HG03135 (cell line): ENCODE measurements around the gene PSMD12.
"Not testable (repeated sequence)": the region's sequence is repeated elsewhere in the genome, so short reads cannot be mapped to it uniquely, and the experiment has no call there.

Source experiments
- ATAC-seq: cut with Tn5 transposase; IDR thresholded peaks from one replicate; pipeline ENCODE4 v1.9.1; 2021; ENCODE audit warnings: mild to moderate bottlenecking, moderate library complexity; ENCODE audit not compliant: unreplicated experiment

PSMD12 gene

DNA sequence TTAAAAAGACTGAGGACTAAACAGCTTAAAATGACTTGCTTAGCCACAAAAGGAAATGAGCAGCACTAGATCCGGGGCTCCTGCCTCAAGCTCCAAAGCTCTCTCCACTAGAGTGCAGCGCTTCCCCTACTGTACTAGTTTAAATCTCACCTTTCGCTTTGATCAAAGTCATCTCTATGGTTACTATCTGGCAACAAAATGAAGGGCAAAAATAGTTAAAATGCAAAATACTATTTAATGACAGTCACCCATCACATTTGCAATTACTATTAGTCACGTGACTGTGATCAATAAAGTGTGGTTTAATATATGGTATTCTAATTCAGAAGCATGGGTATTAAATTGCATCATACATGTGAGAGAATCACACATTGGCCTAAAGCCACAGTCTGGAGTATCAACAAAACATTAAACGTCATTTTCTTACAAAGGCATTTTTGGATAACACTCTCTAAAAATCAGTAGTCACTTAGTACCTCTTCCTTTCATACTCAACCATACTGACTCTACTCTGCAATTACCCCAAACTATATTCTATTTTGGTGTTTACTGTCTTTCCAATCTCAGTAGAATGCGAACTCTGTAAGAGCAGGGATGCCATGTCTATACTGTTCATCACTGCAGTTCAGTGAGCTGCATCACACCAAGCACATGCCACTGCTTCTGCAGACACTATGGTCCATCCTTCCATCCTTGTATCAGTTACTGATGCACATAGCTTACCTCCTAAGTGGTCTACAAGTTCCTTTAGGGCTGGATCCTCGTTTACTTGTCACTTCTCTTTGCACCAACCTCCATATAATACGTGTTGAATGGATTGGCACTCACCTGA is 6.2 kb downstream of the PSMD12 start:
- ATAC-seq: no peak

DNA sequence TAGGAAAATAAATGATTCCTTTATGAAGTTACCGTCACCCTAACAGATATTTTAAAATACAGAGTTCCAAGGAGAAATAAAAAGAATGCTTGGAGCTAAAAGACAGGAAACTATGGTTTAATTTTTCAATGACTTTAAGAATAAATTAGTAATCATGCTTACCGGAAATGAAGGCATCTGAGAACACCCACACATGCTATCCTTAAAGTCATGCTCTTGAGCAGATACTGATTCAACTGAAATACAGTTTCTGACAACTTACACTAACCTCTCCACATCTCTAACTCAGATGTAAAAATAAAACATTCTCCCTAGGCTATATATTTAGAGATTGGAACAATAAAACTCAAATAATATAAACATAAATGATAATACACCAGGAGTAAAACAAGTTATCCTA is 7.8 kb downstream of the PSMD12 start:
- ATAC-seq: no peak

DNA sequence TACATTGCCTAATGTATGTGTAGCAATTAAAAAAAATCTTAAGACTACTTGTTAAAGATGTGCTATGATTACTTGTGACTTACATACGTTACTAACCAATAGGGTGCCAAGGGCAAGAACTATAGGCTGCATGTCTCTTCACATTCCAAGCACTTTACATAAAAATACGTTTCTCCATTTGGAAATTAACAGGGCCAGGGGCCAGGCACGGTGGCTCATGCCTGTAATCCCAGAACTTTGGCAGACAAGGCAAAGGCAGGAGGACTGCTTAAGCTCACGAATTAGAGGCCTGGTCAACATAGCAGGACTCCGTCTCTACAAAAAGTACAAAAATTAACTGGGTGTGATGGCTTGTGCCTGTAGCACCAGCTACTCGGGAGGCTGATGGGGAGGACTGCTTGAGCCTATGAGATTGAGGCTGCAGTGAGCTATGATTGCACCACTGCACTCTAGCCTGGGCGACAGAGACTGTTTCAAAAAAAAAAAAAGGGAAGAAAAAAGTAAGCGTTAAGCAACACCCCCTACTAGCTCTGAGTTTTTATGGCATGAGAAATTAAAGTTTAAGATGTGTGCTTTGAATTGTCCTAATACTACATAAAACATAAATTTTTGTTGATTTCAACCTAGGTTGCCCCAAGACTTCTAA is 12.3 kb downstream of the PSMD12 start:
- ATAC-seq: no peak

DNA sequence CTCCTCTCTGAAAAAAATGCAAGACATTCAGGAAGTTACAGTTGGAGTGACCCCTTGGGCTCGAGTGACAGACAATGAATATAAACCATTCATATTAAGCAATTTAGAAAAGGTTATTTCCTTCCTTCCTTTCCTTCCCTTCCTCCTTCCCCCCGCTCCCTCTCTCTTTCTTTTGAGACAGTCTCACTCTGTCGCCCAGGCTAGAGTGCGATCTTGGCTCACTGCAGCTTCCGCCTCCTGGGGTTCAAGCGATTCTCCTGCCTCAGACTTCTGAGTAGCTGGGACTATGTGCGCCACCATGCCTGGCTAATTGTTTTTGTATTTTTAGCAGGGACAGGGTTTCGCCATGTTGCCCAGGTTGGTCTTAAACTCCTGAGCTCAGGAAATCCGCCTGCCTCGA is 13.2 kb downstream of the PSMD12 start:
- ATAC-seq: no peak

DNA sequence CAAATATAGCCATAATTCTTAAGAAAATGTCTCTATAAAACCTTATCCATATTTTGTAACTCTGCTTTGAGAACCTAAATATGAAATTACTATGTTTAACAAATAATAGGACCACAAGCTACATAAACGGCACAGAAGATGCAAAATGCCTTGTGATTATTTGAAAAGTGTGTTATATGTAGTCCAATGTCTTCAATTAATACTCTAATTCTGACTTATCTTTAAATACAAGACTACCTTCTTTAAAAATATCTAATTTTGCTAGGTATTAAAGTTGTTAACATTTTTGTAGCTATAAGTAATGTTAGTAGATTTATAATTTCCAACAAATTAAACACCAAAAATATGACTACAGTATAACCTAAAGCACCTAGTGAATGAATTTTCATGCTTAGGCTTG is 17.0 kb downstream of the PSMD12 start:
- ATAC-seq: no peak

DNA sequence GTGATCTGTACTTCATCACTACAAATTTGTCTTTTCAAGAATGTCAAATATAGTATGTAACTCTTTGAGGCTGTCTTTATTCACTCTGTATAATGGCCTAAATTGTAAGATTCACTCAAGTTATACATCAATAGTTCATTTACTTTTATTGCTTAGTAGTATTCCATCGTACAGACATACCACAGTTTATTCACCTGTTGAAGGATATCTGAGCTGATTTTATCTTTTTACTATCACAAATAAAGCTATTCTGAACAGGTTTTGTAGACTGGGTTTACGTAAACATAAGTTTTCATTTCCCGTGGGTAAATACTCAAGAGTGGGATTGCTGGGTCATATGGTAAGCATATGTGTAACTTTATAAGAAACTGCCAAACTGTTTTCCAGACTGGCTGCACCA is 18.6 kb downstream of the PSMD12 start:
- ATAC-seq: no peak

DNA sequence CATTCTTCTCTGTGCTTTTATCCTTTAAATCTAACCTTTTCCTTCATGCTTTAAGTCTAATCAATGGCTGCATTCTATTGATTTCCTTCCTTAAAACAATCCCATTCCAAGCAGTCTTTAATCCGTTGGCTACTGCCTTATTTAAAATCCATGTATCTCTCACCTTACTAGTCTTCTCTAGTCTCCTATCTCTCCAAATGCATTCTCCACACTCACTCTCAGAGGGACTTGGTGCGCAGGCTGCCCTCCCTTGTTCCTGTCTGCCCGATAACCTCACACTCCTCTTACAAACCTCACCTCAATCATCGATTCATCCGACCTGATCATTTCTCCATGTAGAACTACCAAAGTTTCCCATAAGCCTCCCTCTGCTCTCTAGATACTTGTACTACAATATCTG is 23.1 kb downstream of the PSMD12 start:
- no peak for ATAC-seq

DNA sequence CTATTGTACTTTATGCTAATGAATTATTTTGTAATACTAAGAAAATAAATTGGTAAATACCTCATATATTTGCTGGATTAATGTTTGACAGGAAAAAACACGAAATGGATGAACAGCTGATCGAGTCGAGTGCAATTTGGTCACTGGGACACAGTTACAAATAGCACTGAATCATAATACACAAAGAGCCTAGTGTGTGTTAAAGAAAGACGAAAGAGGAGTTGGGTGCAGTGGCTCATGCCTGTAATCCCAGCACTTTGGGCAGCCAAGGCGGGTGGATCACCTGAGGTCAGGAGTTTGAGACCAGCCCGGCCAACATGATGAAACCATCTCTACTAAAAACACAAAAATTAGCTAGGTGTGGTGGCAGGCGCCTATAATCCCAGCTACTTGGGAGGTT is 28.0 kb downstream of the PSMD12 start:
- ATAC-seq: not testable (repeated sequence)

DNA sequence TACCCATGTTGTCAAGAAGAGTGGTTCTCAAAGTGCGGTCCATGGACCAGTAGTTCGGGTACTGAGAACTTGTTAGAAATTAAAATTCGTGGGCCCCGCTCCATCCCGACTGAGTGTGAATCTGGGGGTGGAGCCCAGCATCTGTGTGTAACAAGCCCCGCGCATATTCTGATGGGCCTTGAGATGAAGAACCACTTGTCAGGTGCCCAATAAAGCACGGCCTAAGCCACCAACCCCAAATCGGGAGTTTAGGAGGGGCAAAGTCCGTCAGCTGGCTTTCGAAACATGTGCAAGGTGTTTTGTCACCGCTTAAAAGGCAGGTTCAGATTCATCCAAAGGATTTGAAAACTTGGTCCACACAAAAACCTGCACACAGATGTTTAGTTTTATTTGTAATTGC is 29.5 kb downstream of the PSMD12 start:
- no peak for ATAC-seq

DNA sequence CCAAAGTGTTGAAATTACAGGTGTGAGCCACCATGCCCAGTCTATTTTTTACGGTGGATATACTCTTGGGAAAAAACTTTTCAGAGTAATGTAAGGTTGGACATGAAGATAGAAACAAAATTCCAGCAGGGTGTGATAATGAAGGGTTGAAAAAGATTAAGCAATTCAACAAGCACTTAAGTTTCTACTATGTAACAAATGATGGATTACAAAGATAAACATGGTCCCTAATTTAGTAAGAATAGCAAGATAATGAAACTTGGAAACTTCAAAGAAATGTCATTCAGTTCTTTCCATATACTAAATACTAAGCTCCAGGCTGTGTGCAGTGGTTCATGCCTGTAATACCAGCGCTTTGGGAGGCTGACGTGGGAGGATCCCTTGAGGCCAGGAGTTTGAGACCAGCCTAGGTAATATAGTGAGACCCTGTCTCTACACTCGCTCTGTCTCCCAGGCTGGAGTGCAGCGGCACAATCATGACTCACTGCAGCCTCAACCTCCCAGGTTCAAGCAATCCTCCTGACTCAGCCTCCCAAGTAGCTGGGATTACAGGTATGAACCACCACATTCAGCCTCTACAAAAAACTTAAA is 31.0 kb downstream of the PSMD12 start:
- ATAC-seq: no peak

DNA sequence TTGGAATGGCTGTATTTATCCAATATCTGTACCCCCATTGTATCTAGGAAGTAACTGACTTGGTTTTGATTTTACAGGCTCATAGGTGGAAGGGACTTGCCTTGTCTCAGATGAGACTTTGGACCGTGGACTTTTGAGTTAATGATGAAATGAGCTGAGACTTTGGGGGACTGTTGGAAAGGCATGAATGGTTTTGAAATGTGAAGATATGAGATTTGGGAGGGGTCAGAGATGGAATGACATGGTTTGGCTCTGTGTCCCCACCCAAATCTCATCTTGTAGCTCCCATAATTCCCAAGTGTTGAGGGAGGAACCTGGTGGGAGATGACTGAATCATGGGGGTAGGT is 34.2 kb downstream of the PSMD12 start:
- not testable (repeated sequence) for ATAC-seq

DNA sequence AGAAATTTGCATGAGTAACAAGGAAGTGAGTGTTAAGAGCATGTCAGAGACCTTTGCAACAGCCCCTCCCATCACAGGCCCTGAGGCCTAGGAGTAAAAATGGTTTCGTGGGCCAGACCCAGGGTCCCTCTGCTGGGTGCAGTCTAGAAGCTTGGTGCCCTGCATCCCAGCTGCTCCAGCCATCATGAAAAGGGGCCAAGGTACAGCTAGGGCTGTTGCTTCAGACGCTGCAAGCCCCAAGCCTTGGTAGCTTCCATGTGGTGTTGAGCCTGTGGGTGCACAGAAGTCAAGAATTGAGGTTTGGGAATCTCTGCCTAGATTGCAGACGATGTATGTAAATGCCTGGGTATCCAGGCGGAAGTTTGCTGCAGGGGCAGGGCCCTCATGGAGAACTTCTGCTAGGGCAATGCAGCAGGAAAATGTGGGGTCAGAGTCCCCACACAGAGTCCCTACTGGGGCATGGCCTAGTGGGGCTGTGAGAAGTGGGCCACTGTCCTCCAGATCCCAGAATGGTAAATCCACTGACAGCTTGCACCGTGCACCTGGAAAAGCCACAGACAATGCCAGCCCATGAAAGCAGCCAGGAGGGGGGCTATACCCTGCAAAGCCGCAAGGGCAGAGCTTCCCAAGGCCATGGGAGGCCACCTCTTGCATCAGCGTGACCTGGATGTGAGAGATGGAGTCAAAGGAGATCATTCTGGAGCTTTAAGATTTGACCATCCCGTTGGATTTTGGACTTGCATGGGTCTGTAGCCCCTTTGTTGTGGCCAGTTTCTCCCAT is 34.8 kb downstream of the PSMD12 start:
- not testable (repeated sequence) for ATAC-seq

DNA sequence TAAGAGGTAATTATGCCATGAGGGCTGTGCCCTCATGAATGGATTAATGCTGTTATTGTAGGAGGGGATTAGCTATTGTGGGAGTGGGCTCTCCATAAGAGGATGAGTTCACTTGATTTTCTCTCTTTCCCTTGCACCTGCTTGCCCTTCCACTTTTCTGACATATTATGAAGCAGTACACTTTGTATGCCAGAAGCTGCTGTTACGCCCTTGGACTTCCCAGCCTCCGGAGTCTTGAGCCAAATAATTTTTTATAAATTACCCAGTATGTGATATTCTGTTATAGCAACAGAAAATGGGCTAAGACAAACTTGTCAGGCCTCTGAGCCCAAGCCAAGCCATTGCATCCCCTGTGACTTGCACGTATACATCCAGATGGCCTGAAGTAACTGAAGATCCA is 38.4 kb downstream of the PSMD12 start:
- no peak for ATAC-seq

DNA sequence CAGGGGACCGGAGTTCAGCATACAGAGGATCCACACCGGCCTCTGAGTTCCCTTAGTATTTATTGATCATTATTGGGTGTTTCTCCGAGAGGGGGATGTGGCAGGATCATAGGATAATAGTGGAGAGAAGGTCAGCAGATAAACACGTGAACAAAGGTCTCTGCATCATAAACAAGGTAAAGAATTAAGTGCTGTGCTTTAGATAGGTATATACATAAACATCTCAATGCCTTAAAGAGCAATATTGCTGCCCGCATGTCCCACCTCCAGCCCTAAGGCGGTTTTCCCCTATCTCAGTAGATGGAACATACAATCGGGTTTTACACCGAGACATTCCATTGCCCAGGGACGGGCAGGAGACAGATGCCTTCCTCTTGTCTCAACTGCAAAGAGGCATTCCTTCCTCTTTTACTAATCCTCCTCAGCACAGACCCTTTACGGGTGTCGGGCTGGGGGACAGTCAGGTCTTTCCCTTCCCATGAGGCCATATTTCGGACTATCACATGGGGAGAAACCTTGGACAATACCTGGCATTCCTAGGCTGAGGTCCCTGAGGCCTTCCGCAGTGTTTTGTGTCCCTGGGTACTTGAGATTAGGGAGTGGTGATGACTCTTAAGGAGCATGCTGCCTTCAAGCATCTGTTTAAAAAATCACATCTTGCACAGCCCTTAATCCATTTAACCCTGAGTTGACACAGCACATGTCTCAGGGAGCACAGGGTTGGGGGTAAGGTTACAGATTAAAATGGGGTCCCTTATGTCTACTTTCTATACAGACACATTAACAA is 39.2 kb downstream of the PSMD12 start:
- ATAC-seq: not testable (repeated sequence)

DNA sequence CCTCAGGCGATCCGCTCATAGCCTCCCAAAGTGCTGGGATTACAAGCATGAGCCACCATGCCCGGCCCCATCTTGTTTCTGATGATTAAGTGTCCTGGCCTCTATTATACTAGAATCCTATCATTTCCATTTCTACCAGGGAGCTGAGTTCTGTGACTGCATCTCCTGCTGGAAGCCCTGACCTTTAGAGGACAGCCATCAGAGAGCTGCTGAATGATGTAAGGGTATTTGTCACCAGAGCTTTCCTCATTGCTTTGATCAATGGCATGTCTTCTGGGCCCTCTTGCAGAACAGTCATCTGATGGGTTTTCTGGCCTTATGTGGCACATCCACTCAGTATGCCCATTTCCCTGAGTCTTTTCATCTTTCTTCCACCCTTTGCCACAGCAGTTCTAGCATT is 39.9 kb downstream of the PSMD12 start:
- ATAC-seq: no peak

DNA sequence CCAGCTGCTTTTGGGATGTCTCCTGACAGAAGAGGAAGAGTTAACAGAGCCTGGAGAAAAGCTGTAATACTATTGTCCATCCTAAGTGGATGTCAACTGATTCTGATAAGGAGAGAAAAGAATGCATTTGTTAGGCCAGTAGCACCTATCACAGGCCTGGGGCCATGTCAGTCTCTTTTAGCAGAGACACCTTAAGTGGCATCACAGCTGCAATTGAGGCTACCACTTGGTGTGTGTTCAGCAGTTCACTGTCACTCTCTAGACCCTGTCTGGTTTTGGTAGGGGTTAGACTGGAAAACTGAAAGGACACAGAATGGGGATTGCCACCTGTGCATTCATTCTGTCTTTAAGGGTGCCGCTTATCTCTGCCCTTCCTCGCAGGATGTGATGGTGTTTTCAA is 42.0 kb downstream of the PSMD12 start:
- ATAC-seq: no peak

DNA sequence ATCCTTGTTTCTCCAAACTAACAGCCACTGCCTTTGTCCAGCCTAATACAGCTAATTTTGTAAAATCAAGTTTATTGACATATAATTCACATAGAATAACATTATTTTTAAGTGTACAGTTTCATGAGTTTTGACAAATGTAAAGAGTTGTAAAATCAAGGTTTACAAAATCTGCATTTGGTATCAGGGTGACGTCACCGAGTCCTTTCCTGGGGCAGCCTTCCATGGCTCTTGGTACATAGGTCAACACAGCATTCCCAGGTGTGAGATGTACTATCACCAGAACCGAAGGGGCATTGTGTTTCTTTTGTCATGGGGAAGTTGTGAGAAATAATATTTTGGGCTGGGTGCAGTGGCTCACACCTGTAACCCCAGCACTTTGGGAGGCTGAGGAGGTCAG is 42.9 kb downstream of the PSMD12 start:
- ATAC-seq: no peak

DNA sequence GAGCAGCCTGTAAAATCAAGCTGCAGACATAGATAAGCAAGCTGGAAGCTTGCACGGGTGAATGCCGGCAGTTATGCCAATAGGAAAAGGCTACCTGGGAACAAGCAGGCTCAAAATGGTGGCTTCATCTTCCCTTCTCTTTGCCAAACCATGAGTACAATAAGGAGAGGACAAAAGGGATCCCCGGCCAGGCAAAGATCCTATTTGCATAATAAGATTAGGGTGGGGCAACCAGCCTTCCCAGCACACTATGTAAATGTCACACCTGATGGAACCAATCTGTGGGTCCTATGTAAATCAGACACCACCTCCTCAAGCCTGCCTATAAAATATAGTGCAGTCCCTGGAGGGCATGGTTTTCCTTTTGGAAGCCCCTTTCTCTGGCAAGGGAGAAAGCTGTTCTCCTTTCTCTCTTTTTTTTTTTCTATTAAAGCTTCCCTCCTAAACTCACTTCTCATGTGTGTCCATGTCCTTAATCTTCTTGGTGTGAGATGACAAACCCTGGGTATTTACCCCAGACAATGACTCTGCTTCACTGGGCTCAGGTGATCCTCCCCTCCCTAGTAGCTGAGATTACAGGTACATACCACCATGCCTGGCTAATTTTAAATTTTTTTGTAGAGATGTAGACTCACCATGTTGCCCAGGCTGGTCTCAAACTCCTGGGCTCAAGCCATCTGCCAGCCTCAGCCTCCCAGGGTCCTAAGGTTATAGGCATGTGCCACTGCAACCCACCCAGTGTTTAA is 44.2 kb downstream of the PSMD12 start:
- ATAC-seq: no peak

DNA sequence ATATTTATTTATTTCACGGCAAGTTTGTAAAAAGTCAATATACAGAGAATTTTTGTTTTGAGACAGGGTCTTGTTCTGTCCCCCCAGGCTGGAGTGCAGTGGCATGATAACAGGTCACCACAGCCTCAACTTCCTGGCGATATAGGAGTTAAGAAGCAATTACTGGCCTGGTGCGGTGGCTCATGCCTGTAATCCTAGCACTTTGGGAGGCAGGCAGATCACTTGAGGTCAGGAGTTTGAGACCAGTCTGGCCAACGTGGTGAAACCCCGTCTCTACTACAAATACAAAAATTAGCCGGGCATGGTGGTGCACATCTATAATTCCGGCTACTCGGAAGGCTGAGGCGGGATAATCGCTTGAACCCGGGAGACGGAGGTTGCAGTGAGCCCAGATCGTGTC is 44.9 kb downstream of the PSMD12 start:
- not testable (repeated sequence) for ATAC-seq

DNA sequence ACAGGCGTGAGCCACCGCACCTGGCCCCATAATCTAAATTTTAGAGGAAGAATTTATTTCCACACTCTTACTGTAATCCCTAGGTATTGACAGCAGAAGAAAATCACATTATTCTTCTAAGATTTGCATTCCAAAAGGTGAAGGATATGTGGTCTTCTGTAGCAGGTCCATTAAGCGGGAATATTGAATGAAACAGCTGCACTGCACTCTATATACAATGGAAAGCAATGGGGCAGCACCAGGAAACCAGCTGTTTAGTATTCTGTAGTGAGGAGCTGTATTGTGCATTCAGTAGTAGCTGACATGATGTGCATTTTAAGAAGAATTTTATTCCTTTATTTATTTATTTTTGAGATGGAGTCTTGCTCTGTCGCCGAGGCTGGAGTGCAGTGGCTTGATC is 49.6 kb downstream of the PSMD12 start:
- no peak for ATAC-seq
